HCEC 1CT (cell line): ENCODE data around the gene POLR3F.
"Not testable (repeated sequence)": the region's sequence is repeated elsewhere in the genome, so short reads cannot be mapped to it uniquely, and the experiment has no call there.

Experiments
- DNase-seq: peaks from one replicate; pipeline ENCODE4 v3.0.0-alpha.2; 2017

Gene POLR3F

GRCh38 chr20:18466894-18467730, at the start of gene POLR3F, which contains the start of gene DZANK1:
Gene POLR3F (plus strand): TSS chr20:18467390. CDS start chr20:18467507, 117 bp downstream.
Gene DZANK1 (minus strand): TSS chr20:18467030. CDS start chr20:18465358, 1,672 bp downstream.
- peak; percentile 95 for DNase-seq

GRCh38 chr20:18421608-18422007, 45.6 kb upstream of the POLR3F start:
- DNase-seq: no peak

GRCh38 chr20:18427214-18427613, 40.0 kb upstream of the POLR3F start:
- no peak for DNase-seq

- DNase-seq: no peak
These were observed 38.6 kb upstream of the POLR3F start for GRCh38 chr20:18428490-18429173.

- DNase-seq: no peak
These were observed 36.9 kb upstream of the POLR3F start for GRCh38 chr20:18430172-18430826.

- no peak for DNase-seq
These were observed 36.0 kb upstream of the POLR3F start for GRCh38 chr20:18431206-18431605.

- DNase-seq: no peak
These were observed 30.3 kb upstream of the POLR3F start for GRCh38 chr20:18436847-18437246.

- no peak for DNase-seq
These were observed 26.8 kb upstream of the POLR3F start for GRCh38 chr20:18440403-18440802.

GRCh38 chr20:18443886-18444285, 23.3 kb upstream of the POLR3F start:
- no peak for DNase-seq

GRCh38 chr20:18456600-18456999, 10.6 kb upstream of the POLR3F start:
- no peak for DNase-seq

- DNase-seq: no peak
These were observed 1.5 kb upstream of the POLR3F start for GRCh38 chr20:18465536-18466200.

- no peak for DNase-seq
These were observed 656 bp upstream of the POLR3F start for GRCh38 chr20:18466574-18466893.

GRCh38 chr20:18477218-18477617, 10.0 kb downstream of the POLR3F start:
- DNase-seq: no peak

- no peak for DNase-seq
These were observed 10.6 kb downstream of the POLR3F start for GRCh38 chr20:18477821-18478220.

- DNase-seq: no peak
These were observed 14.4 kb downstream of the POLR3F start for GRCh38 chr20:18481596-18481995.

GRCh38 chr20:18488301-18488700, 21.1 kb downstream of the POLR3F start:
- DNase-seq: no peak

GRCh38 chr20:18496042-18496441, 28.9 kb downstream of the POLR3F start:
- no peak for DNase-seq

GRCh38 chr20:18496740-18497592, 29.8 kb downstream of the POLR3F start, which contains the start of gene RBBP9:
Gene RBBP9 (minus strand): TSS chr20:18497225. CDS start chr20:18497167, 58 bp downstream.
- DNase-seq: peak; percentile 80

GRCh38 chr20:18497603-18498002, 30.4 kb downstream of the POLR3F start:
- DNase-seq: no peak

GRCh38 chr20:18501672-18502071, 34.5 kb downstream of the POLR3F start:
- not testable (repeated sequence) for DNase-seq

GRCh38 chr20:18504479-18505060, 37.4 kb downstream of the POLR3F start:
- no peak for DNase-seq

- no peak for DNase-seq
These were observed 39.6 kb downstream of the POLR3F start for GRCh38 chr20:18506744-18507143.
